Measurements from ENCODE around the gene CTIF.

The CTIF gene

GRCh38 chr18:48538531-48539405 lies at the start of gene CTIF:
CTIF (plus strand) TSS chr18:48539031; CDS start chr18:48619566, 80,535 bp downstream.
- TF ChIP-seq CTCF (IDR thresholded peaks at IDR 0.05; ENCODE audit: insufficient read depth, low read depth, low read length, missing control alignments): no peak
- peak within 1 kb of the TSS; percentile 76 for H3K4me3 ChIP-seq (ENCODE audit: low read length)
- peak; percentile 99 for DNase-seq (ENCODE audit: low read depth)

- DNase-seq (ENCODE audit: low read depth): no peak
- TF ChIP-seq CTCF (IDR thresholded peaks at IDR 0.05; ENCODE audit: insufficient read depth, low read depth, low read length, missing control alignments): no peak
- no peak overlapping the region for H3K4me3 ChIP-seq (ENCODE audit: low read length)
These were observed 48.1 kb upstream of the CTIF start for GRCh38 chr18:48490641-48491293.

GRCh38 chr18:48492880-48493279 lies 46.0 kb upstream of the CTIF start:
- TF ChIP-seq CTCF (IDR thresholded peaks at IDR 0.05; ENCODE audit: insufficient read depth, low read depth, low read length, missing control alignments): peak; percentile 8
- DNase-seq (ENCODE audit: low read depth): peak; percentile 86
- no peak overlapping the region for H3K4me3 ChIP-seq (ENCODE audit: low read length)

- no peak overlapping the region for H3K4me3 ChIP-seq (ENCODE audit: low read length)
- no peak for DNase-seq (ENCODE audit: low read depth)
- TF ChIP-seq CTCF (IDR thresholded peaks at IDR 0.05; ENCODE audit: insufficient read depth, low read depth, low read length, missing control alignments): no peak
These were observed 45.2 kb upstream of the CTIF start for GRCh38 chr18:48493434-48494230.

GRCh38 chr18:48497863-48498262 lies 41.0 kb upstream of the CTIF start:
- no peak for DNase-seq (ENCODE audit: low read depth)
- H3K4me3 ChIP-seq (ENCODE audit: low read length): no peak overlapping the region
- no peak for TF ChIP-seq CTCF (IDR thresholded peaks at IDR 0.05; ENCODE audit: insufficient read depth, low read depth, low read length, missing control alignments)

- H3K4me3 ChIP-seq (ENCODE audit: low read length): no peak overlapping the region
- no peak for DNase-seq (ENCODE audit: low read depth)
- no peak for TF ChIP-seq CTCF (IDR thresholded peaks at IDR 0.05; ENCODE audit: insufficient read depth, low read depth, low read length, missing control alignments)
These were observed 38.3 kb upstream of the CTIF start for GRCh38 chr18:48500517-48500916.
